GM19397 (cell line): ENCODE measurements around the gene GMFB.
"Not testable (repeated sequence)": the region's sequence is repeated elsewhere in the genome, so short reads cannot be mapped to it uniquely, and the experiment has no call there.

ENCODE experiments used
- ATAC-seq: cut with Tn5 transposase; IDR thresholded peaks from one replicate; pipeline ENCODE4 v1.9.1; 2021; ENCODE audit warnings: mild to moderate bottlenecking, moderate library complexity; ENCODE audit not compliant: unreplicated experiment

GMFB gene

DNA sequence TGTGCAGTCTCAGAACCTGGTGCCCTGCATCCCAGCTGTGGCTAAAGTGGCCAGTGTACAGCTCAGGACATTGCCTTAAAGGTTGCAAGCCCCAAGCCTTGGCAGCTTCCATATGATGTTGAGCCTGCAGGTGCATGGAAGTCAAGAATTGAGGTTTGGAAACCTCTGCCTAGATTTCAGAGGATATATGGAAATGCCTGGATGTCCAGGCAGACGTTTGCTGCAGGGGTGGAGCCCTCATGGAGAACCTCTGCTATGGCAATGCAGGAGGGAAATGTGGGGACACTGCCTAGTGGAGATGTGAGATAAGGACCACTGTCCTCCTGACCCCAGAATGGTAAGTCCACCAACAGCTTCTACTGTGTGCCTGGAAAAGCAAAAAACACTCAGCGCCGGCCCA, 29.7 kb downstream of the GMFB start:
- ATAC-seq: no peak

DNA sequence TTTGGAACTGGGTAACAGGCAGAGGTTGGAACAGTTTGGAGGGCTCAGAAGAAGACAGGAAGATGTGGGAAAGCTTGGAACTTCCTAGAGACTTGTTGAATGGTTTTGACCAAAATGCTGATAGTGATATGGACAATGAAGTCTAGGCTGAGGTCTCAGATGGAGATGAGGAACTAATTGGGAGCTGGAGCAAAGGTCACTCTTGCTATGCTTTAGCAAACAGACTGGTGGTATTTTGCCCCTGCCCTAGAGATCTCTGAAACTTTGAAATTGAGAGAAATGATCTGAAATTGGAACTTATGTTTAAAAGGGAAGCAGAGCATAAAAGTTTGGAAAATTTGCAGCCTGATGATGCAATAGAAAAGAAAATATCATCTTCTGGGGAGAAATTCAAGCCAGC, 30.2 kb downstream of the GMFB start:
- not testable (repeated sequence) for ATAC-seq

DNA sequence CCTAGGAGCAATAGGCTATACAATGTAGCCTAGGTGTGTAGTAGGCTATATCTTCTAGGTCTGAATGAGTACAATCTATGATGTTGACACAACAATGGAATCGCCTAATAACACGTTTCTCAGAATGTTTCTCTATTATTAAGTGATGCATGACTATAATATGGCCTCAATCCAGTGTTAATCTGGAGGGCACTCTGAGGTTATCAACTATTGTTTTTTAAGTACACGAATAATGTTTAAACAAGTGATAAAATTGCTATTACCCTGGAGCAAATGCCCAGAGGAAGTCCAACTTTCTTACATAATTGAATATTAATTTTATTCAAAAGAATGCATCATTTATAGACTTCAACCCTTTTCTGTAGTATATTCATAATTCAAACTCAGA, 31.2 kb downstream of the GMFB start:
- ATAC-seq: no peak

DNA sequence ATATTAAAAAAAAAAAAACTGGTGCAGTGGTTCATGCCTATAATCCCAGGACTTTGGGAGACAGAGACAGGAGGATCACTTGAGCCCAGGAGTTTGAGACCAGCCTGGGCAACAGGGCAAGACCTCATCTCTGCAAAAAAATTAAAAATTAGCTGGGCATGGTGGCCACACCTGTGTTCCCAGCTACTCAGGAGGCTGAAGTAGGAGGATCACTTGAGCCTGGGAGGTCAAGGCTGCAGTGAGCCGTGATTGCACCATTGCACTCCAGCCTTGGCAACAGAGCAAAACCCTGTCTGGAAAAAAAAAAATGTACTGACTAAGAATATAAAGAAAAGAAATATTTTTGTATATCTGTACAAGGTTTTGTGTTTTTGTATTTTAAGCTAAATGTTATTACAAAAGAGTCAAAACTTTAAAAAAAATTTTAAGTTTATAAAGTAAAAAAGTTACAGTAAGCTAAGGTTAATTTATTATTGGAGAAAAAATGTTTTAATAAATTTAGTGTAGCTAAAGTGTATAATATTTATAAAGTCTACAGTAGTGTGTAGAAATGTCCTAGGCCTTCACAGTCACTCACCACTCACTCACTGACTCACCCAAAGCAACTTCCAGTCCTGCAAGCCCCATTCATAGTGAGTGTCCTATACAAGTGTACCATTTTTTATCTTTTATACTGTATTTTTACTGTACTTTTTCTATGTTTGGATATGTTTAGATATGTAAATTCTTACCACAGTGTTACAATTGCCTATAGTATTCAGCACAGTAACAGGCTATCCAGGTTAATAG, 31.8 kb downstream of the GMFB start:
- not testable (repeated sequence) for ATAC-seq

DNA sequence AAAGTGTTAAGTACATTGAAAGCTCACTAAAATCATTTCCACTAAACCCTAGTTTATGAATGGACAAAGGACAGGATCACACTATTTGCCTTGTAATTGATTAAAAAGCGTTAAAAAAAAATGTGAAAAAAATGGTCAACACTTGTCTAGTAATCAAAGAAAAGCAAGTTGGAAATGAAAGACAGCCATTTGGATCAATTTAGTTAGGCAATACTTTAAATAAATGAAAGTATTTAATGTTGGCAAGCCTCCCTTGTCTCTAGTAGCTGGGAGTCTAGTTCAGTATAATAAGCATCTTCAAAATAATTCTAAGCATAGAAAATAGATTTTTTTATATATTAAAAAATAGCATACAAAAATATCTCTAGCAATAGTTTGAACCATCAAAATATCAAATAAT, 33.4 kb downstream of the GMFB start:
- no peak for ATAC-seq

DNA sequence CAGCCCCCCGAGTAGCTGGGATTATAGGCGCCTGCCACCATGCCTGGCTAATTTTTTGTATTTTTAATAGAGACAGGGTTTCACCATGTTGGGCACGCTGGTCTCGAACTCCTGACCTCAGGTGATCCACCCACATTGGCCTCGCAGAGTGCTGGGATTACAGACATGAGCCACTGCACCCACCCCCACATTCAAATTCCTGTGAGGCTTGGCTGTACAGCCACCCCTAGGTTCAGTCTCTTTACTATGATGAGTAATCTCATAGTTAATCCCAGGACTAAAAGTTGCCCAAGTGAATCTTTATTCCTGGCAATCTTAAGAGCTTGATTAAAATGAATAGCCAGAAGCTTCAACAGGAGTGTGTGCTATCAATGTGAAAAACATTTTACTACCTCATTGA, 34.8 kb downstream of the GMFB start:
- ATAC-seq: not testable (repeated sequence)

DNA sequence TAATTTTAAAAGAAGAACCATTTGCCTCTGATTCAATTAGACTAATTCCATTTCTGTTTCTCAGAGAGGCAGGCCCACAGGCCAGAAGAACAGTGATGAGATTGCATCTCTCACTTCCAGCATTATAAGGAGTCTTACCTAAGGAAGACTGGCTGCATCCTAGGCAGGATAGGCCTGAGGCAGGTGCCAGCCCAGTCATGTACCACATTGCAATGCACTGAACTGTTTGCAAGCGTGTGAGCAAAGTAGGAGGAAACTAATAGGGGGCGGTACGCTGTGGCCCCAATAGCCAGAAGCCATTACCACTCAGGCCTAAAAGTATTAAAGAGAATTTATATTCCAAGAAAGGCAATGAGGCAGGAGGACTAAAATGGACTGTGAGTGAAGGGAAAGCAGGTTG, 35.5 kb downstream of the GMFB start:
- ATAC-seq: no peak

DNA sequence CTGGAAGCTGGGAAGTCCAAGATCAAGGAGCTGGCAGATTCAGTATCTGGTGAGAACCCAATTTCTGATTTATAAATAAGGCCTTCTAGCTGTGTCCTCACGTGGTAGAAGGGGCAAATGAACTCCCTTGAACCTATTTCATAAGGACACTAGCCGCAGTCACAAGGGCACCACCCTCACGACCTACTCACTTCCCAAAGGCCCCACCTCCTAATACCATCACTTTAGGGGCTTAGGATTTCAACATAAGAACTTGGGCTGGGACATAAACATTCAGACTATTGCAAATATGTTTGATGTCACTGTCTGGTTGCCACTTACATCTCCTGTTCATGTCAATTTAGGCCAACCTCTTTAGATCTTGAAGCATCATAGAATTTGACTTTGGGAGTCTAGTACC, 36.8 kb downstream of the GMFB start:
- no peak for ATAC-seq

DNA sequence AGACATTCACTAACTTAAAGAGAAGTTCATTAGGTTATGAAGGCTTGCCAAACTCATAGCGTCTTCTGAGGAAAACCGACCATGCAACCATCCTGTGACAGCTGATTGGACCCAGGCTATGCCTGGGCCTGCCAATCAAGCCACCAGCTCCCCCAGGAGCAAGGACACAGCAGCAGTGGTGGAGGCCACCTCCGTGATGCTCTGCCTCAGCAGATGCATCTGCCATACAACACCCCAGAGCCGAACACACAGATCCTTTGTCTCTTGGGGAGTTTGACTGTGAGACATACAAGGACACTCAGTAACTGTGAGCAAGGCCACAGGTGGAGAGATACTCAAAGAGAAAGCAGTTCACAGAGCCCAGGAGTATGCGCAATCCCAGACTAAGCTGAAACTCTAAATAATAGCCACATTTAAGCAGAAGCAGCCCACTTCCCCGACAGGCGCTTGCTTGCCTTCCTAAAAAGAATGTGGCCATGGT, 37.6 kb downstream of the GMFB start:
- ATAC-seq: no peak

DNA sequence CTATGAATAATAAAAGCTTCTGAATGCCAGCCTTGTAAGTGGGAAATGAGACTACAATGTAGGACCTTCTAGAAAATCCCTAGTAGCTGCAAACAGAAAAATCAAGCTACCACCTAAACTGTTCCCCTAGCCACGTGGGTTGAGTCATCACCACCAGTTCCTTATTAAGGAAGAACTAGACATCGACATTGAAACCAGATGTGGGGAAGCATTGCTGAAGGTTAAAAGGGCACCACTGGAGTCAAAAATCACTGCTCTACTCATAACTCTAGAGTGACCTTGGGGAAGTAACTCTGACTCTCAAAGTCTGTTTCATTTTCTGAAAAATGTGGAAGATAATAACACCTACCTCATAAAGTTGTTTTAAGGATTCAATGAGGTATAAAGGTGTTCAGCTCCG, 38.2 kb downstream of the GMFB start:
- no peak for ATAC-seq

DNA sequence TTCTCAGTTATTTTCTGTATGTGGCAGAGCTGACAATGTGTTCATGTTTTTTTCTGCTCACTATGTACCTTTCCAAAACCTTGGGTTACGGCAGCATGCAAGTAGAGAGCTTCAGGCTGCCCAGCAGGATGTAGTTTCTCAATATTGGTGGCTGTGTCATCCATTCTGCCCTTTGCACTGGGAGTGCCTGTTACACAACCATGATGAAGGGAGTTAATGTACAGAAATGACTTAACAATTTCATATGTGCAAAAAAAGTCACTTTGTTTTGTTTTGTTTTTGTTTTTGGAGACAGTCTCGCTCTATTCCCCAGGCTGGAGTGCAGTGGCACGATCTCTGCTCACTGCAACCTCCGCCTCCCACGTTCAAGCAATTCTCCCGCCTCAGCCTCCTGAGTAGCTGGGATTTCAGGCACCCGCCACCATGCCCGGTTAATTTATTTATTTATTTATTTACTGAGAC, 41.5 kb downstream of the GMFB start:
- no peak for ATAC-seq

DNA sequence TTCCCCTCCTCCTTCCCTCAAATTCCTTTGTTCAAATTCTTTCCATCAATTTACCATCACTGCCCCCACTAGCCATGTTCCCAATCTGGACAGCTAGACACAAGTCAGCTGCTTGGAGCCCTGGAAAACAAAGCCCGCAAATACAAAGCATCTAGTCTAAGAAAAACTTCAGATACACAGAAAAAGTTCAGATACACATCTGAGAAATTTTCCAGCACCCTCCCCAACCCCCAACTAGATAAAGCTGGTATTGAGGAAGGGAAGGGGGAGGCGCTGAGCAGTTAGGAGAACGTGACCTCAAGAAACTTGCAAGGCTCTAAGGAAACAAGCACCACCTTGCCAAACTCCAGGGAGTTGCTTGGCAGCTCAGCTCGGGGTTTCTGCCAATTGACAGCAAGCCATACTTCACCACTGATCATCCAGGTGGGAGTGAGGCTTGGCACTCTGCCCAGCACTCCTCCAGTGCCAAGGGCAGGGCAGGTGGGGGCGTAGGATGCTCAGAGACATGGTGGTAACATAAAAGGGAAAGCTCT, 42.6 kb downstream of the GMFB start:
- no peak for ATAC-seq

DNA sequence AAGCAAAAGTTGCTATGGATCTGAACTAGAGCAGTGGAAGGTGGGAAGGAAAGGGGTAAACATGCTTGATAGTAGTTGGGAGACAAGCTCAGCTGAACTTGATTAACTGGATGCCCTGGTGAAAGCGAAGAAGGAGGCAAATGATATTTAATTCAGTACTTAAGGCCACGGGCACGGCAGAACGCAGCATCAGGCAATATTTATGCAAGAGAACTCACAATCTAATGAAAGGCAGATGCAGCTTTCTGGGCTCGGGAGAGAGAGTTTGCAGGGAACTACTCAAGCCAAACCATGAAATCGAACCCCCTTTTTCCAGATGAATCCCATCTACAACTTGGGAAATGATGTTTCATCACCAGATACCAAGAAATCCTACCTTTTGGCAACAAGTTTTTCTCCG, 44.1 kb downstream of the GMFB start:
- no peak for ATAC-seq

DNA sequence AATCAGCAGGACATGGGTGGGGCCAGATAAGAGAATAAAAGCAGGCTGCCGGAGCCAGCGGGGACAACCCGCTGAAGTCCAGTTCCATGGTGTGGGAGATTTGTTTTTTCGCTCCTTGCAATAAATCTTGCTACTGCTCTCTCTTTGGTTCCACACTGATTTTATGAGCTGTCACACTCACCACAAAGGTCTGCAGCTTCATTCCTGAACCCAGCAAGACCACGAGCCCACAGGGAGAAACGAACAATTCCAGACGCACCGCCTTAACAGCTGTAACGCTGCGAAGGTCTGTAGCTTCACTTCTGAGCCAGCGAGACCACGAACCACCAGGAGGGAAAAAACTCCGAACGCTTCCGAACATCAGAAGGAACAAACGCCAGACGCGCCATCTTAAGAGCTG, 44.8 kb downstream of the GMFB start:
- ATAC-seq: no peak

DNA sequence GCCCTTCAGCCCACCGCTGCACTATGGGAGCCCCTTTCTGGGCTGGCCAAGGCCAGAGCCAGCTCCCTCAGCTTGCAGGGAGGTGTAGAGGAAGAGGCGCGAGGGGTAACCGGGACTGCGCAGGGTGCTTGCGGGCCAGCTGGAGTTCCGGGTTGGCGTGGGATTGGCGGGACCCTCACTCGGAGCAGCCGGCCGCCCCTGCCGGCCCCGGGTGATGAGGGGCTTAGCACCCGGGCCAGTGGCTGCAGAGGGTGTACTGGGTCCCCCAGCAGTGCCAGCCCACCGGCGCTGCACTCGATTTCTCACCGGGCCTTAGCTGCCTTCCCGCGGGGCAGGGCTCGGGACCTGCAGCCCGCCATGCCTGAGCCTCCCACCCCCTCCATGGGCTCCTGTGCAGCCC, 45.8 kb downstream of the GMFB start:
- not testable (repeated sequence) for ATAC-seq

DNA sequence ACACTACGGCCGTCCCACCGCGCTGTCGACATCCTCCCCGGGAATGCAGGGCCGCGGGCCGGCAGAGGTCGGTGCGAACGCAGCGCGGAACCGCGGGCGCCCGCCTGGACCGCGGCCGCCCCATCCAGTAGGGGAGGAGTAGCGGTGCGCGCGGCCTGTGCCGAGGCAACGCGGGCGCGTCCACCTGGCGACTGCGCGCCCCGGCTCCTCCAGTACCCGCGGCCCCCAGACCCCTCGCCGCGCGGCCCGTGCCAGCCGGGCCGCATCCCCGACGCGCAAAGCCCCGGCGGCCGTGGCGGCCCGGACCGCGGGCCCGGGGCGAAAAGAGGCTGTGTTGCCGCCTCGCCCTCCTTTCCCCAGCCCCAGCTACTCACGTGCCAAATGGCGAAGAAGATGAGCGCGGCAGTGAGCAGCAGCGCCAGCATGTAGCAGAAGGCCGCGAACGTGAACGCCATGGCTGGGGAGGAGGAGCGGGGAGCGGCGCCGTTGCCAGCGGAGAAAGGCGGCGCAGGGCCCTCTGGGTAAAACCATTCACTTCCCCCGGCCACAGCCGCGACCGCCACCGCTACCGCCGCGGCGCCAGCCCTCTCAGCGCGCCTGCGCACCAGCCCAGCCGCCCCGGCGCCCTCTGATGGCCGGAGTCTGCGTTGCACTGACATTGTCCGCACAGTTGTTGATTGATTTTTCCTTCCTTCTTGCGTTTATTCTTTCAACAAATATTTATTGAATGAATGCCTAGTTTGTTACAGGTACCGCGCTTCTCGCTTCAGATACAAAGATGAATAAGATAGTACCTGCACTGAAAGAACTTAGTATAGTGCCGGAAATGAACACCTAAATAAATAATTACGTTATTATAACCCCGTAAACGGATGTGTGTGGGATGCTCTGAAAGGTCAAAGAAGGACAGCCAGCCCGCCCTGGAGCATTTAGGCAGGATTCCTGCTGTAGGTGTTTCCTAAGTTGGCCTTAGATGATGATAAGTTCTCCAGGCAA, 47.6 kb downstream of the GMFB start, which contains the start of gene CNIH1:
Gene CNIH1, minus strand, starts transcription at position 502 of the 996 bp plus-strand sequence. Its CDS starts 47 bp downstream, at position 455.
- ATAC-seq: peak; percentile 98

DNA sequence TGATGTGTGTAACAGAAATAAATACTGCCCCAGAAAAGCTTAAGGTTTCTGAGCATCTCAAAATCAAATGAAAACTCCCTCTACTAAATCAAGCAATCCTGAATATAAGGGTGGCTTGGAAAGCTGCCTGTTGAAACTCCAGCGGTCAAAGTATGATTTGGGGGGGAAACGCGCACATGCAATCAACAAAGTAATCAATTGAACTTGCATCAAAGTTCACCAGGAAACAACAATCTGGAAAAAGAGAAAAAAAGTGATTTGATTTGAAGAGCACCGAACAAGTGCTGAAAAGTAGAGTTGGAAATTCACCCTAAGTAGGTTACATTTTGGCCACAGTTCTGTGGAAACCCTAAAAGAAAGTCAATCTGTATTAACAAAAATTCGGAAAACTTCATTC, 48.3 kb downstream of the GMFB start:
- ATAC-seq: no peak

DNA sequence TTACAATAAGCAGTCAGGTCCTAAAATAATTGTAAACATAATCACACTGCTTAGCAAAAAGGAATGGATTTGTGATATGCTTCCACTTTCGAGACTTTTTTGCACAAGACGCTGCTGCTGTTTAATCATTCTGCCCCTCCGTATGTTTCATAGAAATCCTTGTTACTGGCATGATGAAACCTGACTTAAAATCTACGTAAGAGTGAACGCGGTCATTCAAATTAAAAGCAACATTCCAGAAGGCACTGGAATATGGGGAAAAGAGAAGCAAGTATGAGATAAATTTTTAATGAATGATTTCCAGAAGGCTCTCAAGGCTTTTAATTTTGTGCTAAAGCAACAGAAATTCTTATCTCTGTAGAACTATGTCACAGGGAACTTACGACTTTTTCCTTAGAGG, 48.7 kb downstream of the GMFB start:
- no peak for ATAC-seq

DNA sequence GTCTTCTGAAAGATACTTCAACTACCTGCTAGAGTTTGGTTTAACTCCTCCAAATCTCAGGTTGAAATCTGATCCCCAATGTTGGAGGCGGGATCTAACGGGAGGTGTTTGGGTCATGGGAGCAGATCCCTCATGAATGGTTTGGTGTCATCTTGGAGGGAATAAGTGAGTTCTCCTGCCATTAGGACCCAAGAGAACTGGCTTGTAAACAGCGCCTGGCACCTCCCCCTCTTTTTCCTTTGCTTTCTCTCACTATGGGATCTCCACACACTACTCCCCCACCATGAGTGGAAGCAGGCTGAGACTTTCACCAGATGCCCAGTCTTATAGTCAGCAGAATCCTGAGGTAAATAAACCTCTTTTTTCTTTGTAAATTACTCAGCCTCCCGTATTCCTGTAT, 50.1 kb downstream of the GMFB start:
- ATAC-seq: no peak

DNA sequence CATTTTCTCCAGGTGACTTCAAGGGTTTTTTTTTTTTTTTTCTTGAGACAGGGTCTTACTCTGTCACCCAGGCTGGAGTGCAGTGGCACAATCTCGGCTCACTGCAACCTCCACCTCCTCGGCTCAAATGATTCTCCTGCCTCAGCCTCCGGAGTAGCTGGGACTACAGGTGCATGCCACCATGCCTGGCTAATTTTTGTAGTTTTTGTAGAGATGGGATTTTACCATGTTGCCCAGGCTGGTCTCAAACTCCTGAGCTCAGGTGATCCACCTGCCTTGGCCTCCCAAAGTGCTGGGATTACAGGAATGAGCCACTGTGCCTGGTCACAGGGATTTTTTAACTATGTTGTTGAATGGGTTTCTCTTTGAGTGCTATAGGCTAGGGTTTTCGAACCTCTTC, 50.8 kb downstream of the GMFB start:
- ATAC-seq: not testable (repeated sequence)

DNA sequence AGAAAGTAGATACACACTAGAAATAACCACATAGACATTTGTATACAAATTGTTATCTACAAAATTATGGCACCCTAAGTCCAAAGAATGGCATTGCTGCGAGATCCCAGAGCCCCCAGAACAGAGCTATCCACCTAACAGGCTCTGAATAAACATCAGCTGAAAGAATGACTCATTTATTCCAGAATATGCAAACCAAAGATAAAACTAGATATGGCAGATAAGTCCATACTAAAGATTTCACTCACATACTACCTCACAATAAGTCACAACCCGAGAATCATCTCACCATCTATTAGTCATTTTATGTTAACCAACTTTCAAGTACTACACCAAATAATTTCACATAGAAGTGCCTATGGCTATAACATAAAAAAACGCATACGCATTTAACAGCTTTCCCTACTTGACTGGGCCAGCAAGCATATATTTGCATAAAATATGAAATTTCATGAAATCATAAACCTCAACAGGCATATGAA, 53.2 kb downstream of the GMFB start:
- ATAC-seq: no peak
